Vagina (tissue), 2 donors: ENCODE measurements around the gene ADAMTS7.

Experiments used
- CTCF ChIP-seq, 3 experiments: fragments of 450-650 bp in 2 of 3; fragments of 200-600 bp in 1 of 3; sonication (generic) in 1 of 3; IDR thresholded peaks; one replicate each; pipeline ENCODE4 v1.5.1; 2017 to 2019; ENCODE audit warnings: antibody characterized with exemption in 3 of 3, mild to moderate bottlenecking in 2 of 3, moderate library complexity in 2 of 3
- POLR2A ChIP-seq, 2 donors: fragments of 450-650 bp; IDR thresholded peaks; one replicate each; pipeline ENCODE4 v1.6.1; 2017; ENCODE audit warnings: antibody characterized with exemption in 2 of 2, mild to moderate bottlenecking in 2 of 2, moderate library complexity in 2 of 2
- POLR2AphosphoS5 ChIP-seq, 2 donors: sonication (generic); formaldehyde crosslinking; IDR thresholded peaks; one replicate each; pipeline ENCODE4 v1.9.0; 2017; ENCODE audit warnings: antibody characterized with exemption in 2 of 2, mild to moderate bottlenecking in 2 of 2, low read depth in 1 of 2; ENCODE audit not compliant: insufficient read depth in 1 of 2

- TF ChIP-seq CTCF (IDR thresholded peaks at IDR 0.05) (no peak), POLR2AphosphoS5 (IDR thresholded peaks at IDR 0.05; ENCODE audit: insufficient read depth in 1 of 2, low read depth in 1 of 2) (no peak), POLR2A (IDR thresholded peaks at IDR 0.05) (no peak)
These were observed 59.7 kb downstream of the ADAMTS7 start for GRCh38 chr15:78751602-78751979.
